H1 (cell line): ENCODE data around the gene TBC1D3L. TPM values are rescaled to one million over a fixed set of nuclear protein-coding genes. Genes with fewer than 3 reads are reported as not detected.
"Not testable (repeated sequence)": the region's sequence is repeated elsewhere in the genome, so short reads cannot be mapped to it uniquely, and the experiment has no call there.

Experiments used
- CTCF ChIA-PET: fragments of 300-600 bp; sonication (Branson Sonifier 250); formaldehyde crosslinking; loops from one replicate; lab custom pipeline; 2021; ENCODE audit not compliant: partially characterized antibody; lab: Charles Lee
- POLR2A ChIA-PET: fragments of 300-600 bp; sonication (Branson Sonifier 250); formaldehyde crosslinking; loops from one replicate; lab custom pipeline; 2021; ENCODE audit warnings: inconsistent platforms; ENCODE audit not compliant: partially characterized antibody; lab: Charles Lee
- DNase-seq, 2 experiments: peaks; one replicate each; pipeline versions ENCODE4 v3.0.0 to v3.0.0-alpha.2; 2010 to 2022; ENCODE audit warnings: low spot score in 2 of 2, low read depth in 1 of 2, mixed read lengths in 1 of 2
- FAIRE-seq: peaks from 2 replicates; lab custom pipeline; 2011; peaks lifted over from hg19 to GRCh38; lab: Jason Lieb, UNC
- H2AFZ ChIP-seq: 2 replicates; pipeline ENCODE4 v1.8.1; 2012; ENCODE audit warnings: low read length, inconsistent platforms
- H2AK5ac ChIP-seq: 2 replicates; pipeline ENCODE4 v1.6.1; 2013; ENCODE audit warnings: low read depth, low read length
- H2BK120ac ChIP-seq: replicated peaks from 2 replicates; pipeline ENCODE3; 2013; ENCODE audit warnings: low read depth, low read length, inconsistent platforms
- H2BK12ac ChIP-seq: 2 replicates; pipeline ENCODE4 v1.6.1; 2013; ENCODE audit warnings: low read depth, low read length
- H2BK15ac ChIP-seq: 2 replicates; pipeline ENCODE4 v1.6.1; 2013; ENCODE audit warnings: low read length
- H2BK20ac ChIP-seq: 2 replicates; pipeline ENCODE4 v1.6.1; 2013; ENCODE audit warnings: low read length
- H2BK5ac ChIP-seq: 2 replicates; pipeline ENCODE4 v1.6.1; 2013; ENCODE audit warnings: low read depth, low read length
- H3K14ac ChIP-seq: 2 replicates; pipeline ENCODE4 v1.6.1; 2013; ENCODE audit warnings: inconsistent platforms; ENCODE audit not compliant: insufficient read length
- H3K18ac ChIP-seq: 2 replicates; pipeline ENCODE4 v1.6.1; 2013; ENCODE audit warnings: low read length; ENCODE audit errors: extremely low read depth
- H3K23ac ChIP-seq: 2 replicates; pipeline ENCODE4 v1.6.1; 2013; ENCODE audit warnings: inconsistent platforms; ENCODE audit not compliant: insufficient read length
- H3K23me2 ChIP-seq: 2 replicates; pipeline ENCODE4 v1.6.1; 2013; ENCODE audit warnings: low read depth, low read length
- H3K27ac ChIP-seq: 2 replicates; pipeline ENCODE4 v1.6.1; 2011; ENCODE audit warnings: low read depth, low read length, inconsistent platforms
- H3K27me3 ChIP-seq, 4 experiments: replicated peaks in 1 of 4; 1 replicate in 1 of 4; 2 replicates in 3 of 4; pipeline versions ENCODE4 v1.6.1 to v1.8.1; 2011 to 2013; ENCODE audit warnings: low read length in 3 of 4, mild to moderate bottlenecking in 3 of 4, inconsistent platforms in 2 of 4, mixed read lengths in 2 of 4, moderate library complexity in 1 of 4; ENCODE audit not compliant: control insufficient read depth in 3 of 4, insufficient read depth in 3 of 4; ENCODE audit errors: extremely low read depth in 1 of 4
- H3K36me3 ChIP-seq, 4 experiments: 2 replicates each; pipeline versions ENCODE4 v1.6.1 to v1.8.1; 2011 to 2013; ENCODE audit warnings: mild to moderate bottlenecking in 4 of 4, low read length in 3 of 4, moderate library complexity in 2 of 4, control low read depth in 1 of 4, inconsistent platforms in 1 of 4; ENCODE audit not compliant: insufficient read depth in 4 of 4, control insufficient read depth in 2 of 4
- H3K4ac ChIP-seq: replicated peaks from 2 replicates; pipeline ENCODE3; 2013; ENCODE audit warnings: low read length, low read depth, mixed read lengths, inconsistent platforms; ENCODE audit not compliant: insufficient read length
- H3K4me1 ChIP-seq, 4 experiments: replicated peaks in 1 of 4; 1 replicate in 1 of 4; 2 replicates in 3 of 4; pipeline versions ENCODE4 v1.6.1 to v1.8.1; 2011 to 2013; ENCODE audit warnings: low read length in 3 of 4, inconsistent platforms in 2 of 4, mixed read lengths in 1 of 4; ENCODE audit not compliant: insufficient read depth in 4 of 4, control insufficient read depth in 3 of 4
- H3K4me2 ChIP-seq, 2 experiments: 2 replicates each; pipeline versions ENCODE4 v1.6.1 to v1.8.1; 2011 to 2013; ENCODE audit warnings: low read depth in 2 of 2, low read length in 2 of 2, control low read depth in 1 of 2, inconsistent platforms in 1 of 2, mild to moderate bottlenecking in 1 of 2; ENCODE audit not compliant: insufficient read depth in 1 of 2
- H3K4me3 ChIP-seq, 4 experiments: fragments of 200-600, 300-600 bp in 1 of 4; sonication (generic), shearing (Covaris generic), sonication (Bioruptor Twin) in 1 of 4; 2 replicates each; pipeline versions ENCODE4 v1.5.1 to v1.8.1; 2011 to 2016; ENCODE audit warnings: low read length in 4 of 4, low read depth in 3 of 4, control low read depth in 2 of 4, inconsistent platforms in 2 of 4, mild to moderate bottlenecking in 2 of 4, mixed read lengths in 1 of 4, moderate library complexity in 1 of 4; ENCODE audit not compliant: insufficient read depth in 2 of 4; ENCODE audit errors: extremely low read depth in 1 of 4
- H3K56ac ChIP-seq: replicated peaks from 2 replicates; pipeline ENCODE3; 2013; ENCODE audit warnings: low read depth, mild to moderate bottlenecking, mixed read lengths, low read length, inconsistent platforms; ENCODE audit not compliant: insufficient read length
- H3K79me1 ChIP-seq: 2 replicates; pipeline ENCODE4 v1.6.1; 2013; ENCODE audit warnings: low read depth, low read length, control low read depth
- H3K79me2 ChIP-seq, 2 experiments: 2 replicates each; pipeline versions ENCODE4 v1.6.1 to v1.8.1; 2012 to 2013; ENCODE audit warnings: low read length in 2 of 2, mild to moderate bottlenecking in 2 of 2, inconsistent platforms in 1 of 2; ENCODE audit not compliant: insufficient read depth in 2 of 2, control insufficient read depth in 1 of 2
- H3K9ac ChIP-seq, 4 experiments: replicated peaks in 1 of 4; 1 replicate in 1 of 4; 2 replicates in 3 of 4; pipeline versions ENCODE4 v1.6.1 to v1.8.1; 2011 to 2013; ENCODE audit warnings: low read depth in 3 of 4, low read length in 3 of 4, control low read depth in 2 of 4, mild to moderate bottlenecking in 2 of 4, moderate library complexity in 2 of 4, inconsistent platforms in 1 of 4; ENCODE audit errors: extremely low read depth in 1 of 4
- H3K9me3 ChIP-seq, 2 experiments: 2 replicates each; pipeline versions ENCODE4 v1.6.1 to v1.8.1; 2012 to 2013; ENCODE audit warnings: mild to moderate bottlenecking in 2 of 2, moderate library complexity in 2 of 2, control low read depth in 1 of 2, inconsistent platforms in 1 of 2, low read depth in 1 of 2, low read length in 1 of 2, mixed read lengths in 1 of 2; ENCODE audit not compliant: insufficient read depth in 2 of 2
- H4K20me1 ChIP-seq, 2 experiments: replicated peaks in 1 of 2; 2 replicates each; pipeline versions ENCODE3 to v1.8.1; 2011 to 2013; ENCODE audit warnings: inconsistent platforms in 2 of 2, low read length in 2 of 2, mild to moderate bottlenecking in 1 of 2; ENCODE audit not compliant: insufficient read depth in 2 of 2, control insufficient read depth in 1 of 2
- H4K5ac ChIP-seq: 2 replicates; pipeline ENCODE4 v1.6.1; 2013; ENCODE audit warnings: low read length, low read depth, mixed read lengths, inconsistent platforms; ENCODE audit not compliant: insufficient read length
- H4K8ac ChIP-seq: 2 replicates; pipeline ENCODE4 v1.8.0; 2013; ENCODE audit warnings: mild to moderate bottlenecking, moderate library complexity, low read length, inconsistent platforms; ENCODE audit not compliant: insufficient read depth; ENCODE audit errors: extremely low read depth
- H4K91ac ChIP-seq: replicated peaks from 2 replicates; pipeline ENCODE3; 2013; ENCODE audit warnings: low read length, mixed read lengths, inconsistent platforms; ENCODE audit not compliant: insufficient read length
- WGBS, 2 experiments: shearing (Covaris generic) in 1 of 2; methylation state at CpG; one replicate each; pipeline versions ENCODE4 v1.1.6 to v1.1.7; 2013 to 2015; ENCODE audit warnings: low lambda C conversion rate in 2 of 2, mixed read lengths in 2 of 2, inconsistent platforms in 1 of 2, low coverage in 1 of 2, missing lambda C conversion rate in 1 of 2; ENCODE audit not compliant: insufficient replicate concordance in 2 of 2, insufficient coverage in 1 of 2, insufficient read length in 1 of 2; ENCODE audit errors: extremely low coverage in 1 of 2, missing lambda C conversion rate in 1 of 2; 5-methylcytosine and 5-hydroxymethylcytosine counted together
- long read RNA-seq, 2 experiments: library from RNA in 1 of 2; library from capped mRNA in 1 of 2; stranded (forward); transcript quantifications; one replicate each; pipeline ENCODE4 v2.0.0, GENCODE V29; 2021; ENCODE audit warnings: inconsistent platforms in 1 of 2
- polyA minus RNA-seq, 3 experiments: library from RNA; depleted of rRNA, polyadenylated mRNA; stranded (reverse); fragments of >200 nt; gene quantifications; 1 replicate in 2 of 3; 2 replicates in 1 of 3; pipeline ENCODE4 v1.2.3, GENCODE V29; 2011
- polyA plus RNA-seq, 7 experiments: library from polyadenylated mRNA; depleted of rRNA in 3 of 7; stranded (reverse) in 5 of 7; unstranded in 2 of 7; fragments of >200 nt in 5 of 7; fragments of 200-250 nt in 2 of 7; gene quantifications; 1 replicate in 5 of 7; 2 replicates in 1 of 7; 4 replicates in 1 of 7; pipeline versions ENCODE4 v1.2.1 to v1.2.3, GENCODE V29; 2011 to 2013; ENCODE audit warnings: missing spikeins in 2 of 7, mixed read lengths in 2 of 7
- total RNA-seq: library from RNA; stranded (reverse); fragmentation: NEBNext Ultra II Directional; extraction: Animal tissue kit (Norgen Biotek cat#: 25700); gene quantifications from 2 replicates; pipeline ENCODE4 v1.2.1, GENCODE V29; 2021

The TBC1D3L gene
- 8.1 and 9.2 TPM in 2 replicates for total RNA-seq
- 7.2 and 7.5 TPM in 2 replicates for polyA plus RNA-seq (2011; rRNA removed)
- 8.1 TPM for polyA plus RNA-seq (2011; cell fraction: cytosol; rRNA removed)
- 36.2 TPM for polyA plus RNA-seq (2011; cell fraction: nucleus; rRNA removed)
- 10.1 to 13.3 TPM (median 11.5 TPM) in 4 replicates for polyA plus RNA-seq (2012, experiment 1 of 2)
- polyA plus RNA-seq (2012, experiment 2 of 2), result 2.4 TPM
- polyA plus RNA-seq (2013, experiment 1 of 2), result 7.3 TPM
- 5.8 TPM for polyA plus RNA-seq (2013, experiment 2 of 2)
- polyA minus RNA-seq (2011; rRNA and poly(A)+ RNA removed), result 1.4 and 1.8 TPM in 2 replicates
- 1.0 TPM for polyA minus RNA-seq (2011; cell fraction: cytosol; rRNA and poly(A)+ RNA removed)
- 4.9 TPM for polyA minus RNA-seq (2011; cell fraction: nucleus; rRNA and poly(A)+ RNA removed)
- long read RNA-seq, experiment 1, partial matches to known transcripts, result 2 of 2 reads
- long read RNA-seq, experiment 1, other reads (novel, unspliced or antisense), result 0 of 2 reads
- long read RNA-seq, experiment 2, result 0 reads

DNA sequence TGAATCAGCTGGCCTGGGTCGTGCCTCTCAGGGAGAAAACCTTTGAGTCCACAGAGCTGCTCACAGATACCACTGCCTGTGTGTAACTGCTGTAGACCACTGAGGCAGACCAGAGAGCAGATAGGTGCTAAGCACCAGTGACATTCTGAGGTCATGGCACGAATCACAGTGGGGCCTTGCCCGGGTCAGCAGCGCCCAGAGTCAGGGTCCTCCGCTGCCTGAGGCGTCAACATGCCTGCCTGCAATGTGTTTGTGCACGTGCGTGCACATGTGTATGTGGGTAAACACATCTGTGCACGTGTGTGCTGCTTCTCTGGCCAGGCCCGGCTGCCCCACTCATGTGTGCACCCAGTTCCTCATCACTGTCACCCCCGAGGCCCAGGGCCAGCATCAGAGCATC lies at the start of gene TBC1D3L:
TSS of gene TBC1D3L (minus strand) at position 101 of the 400 bp plus-strand sequence. CDS start 1,540 bp downstream, outside the sequence.
- H4K20me1 ChIP-seq, H3K27me3 ChIP-seq, DNase-seq, H2BK12ac ChIP-seq, H4K5ac ChIP-seq, H2AK5ac ChIP-seq, POLR2A ChIA-PET, H2BK15ac ChIP-seq, H3K23me2 ChIP-seq, H3K79me2 ChIP-seq, H3K79me1 ChIP-seq, FAIRE-seq, H3K4me3 ChIP-seq, H3K27ac ChIP-seq, H3K4me1 ChIP-seq, H3K23ac ChIP-seq, H4K8ac ChIP-seq, H3K4ac ChIP-seq, H3K56ac ChIP-seq, H2BK120ac ChIP-seq, H4K91ac ChIP-seq, H2BK20ac ChIP-seq, H2BK5ac ChIP-seq, H2AFZ ChIP-seq, CTCF ChIA-PET, H3K36me3 ChIP-seq, H3K18ac ChIP-seq, H3K9me3 ChIP-seq, H3K14ac ChIP-seq, H3K9ac ChIP-seq, H3K4me2 ChIP-seq: not testable (repeated sequence)
- no CpG with 5 or more reads among the region's 11 CpGs for WGBS, 2 experiments
